ENCODE results near the gene KRTAP16-1.

KRTAP16-1 gene

DNA sequence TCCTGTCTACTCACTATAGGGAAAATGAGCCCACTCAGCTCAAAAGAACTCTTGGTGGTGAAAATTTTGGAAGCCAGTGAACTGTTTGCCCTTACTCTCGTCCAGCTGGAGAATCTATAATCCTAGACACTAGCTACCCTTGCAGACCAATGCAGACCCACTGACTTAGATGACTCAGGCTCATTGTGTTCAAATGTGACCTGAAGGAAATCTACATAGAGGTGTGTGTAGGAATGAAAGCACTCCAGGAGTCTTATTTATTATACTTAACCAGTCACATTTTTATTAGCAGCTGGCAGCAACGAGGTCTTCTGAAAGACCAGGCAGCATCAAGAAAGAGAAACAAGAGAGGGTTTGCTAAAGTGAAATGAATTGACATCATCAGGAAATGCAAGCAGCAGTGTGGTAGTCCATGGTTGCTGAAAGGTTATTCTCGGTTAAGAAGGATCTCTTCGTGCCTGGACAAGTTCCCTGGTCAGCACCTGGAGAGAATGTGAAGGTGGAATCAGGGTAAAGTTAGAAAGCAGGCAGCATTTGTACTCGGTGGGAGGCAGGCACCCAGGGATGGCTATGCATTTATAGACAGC is 7.8 kb downstream of the KRTAP16-1 start:
- H3K9ac ChIP-seq (ENCODE audit: low read depth, low read length, poor library complexity, severe bottlenecking): no peak overlapping the region
- no peak overlapping the region for H3K4me3 ChIP-seq (ENCODE audit: low read length, poor library complexity, severe bottlenecking)
- no peaks in the 10 kb centered on the region for H3K79me2 ChIP-seq (ENCODE audit: insufficient read depth, low read length)
- H2AFZ ChIP-seq (ENCODE audit: low read length): peak overlapping the region; percentile 67
- H3K9me3 ChIP-seq (ENCODE audit: insufficient read depth, low read depth, low read length): no peaks in the 10 kb centered on the region
- H3K4me2 ChIP-seq (ENCODE audit: low read depth, low read length, poor library complexity, severe bottlenecking): no peak overlapping the region
- no peaks in the 10 kb centered on the region for H3K36me3 ChIP-seq (ENCODE audit: insufficient read depth, low read length)
- peaks cover 9% of the 10 kb centered on the region for H3K4me1 ChIP-seq (ENCODE audit: insufficient read depth, low read length, poor library complexity, severe bottlenecking)
- no peaks in the 10 kb centered on the region for H3K9me2 ChIP-seq (replicated peaks; ENCODE audit: low read depth, low read length)
- no peaks in the 10 kb centered on the region for H3F3A ChIP-seq (ENCODE audit: low read depth)
- TF ChIP-seq EZH2phosphoT487 (IDR thresholded peaks at IDR 0.05; ENCODE audit: borderline replicate concordance): no peak
- TF ChIP-seq, protein P1, sequence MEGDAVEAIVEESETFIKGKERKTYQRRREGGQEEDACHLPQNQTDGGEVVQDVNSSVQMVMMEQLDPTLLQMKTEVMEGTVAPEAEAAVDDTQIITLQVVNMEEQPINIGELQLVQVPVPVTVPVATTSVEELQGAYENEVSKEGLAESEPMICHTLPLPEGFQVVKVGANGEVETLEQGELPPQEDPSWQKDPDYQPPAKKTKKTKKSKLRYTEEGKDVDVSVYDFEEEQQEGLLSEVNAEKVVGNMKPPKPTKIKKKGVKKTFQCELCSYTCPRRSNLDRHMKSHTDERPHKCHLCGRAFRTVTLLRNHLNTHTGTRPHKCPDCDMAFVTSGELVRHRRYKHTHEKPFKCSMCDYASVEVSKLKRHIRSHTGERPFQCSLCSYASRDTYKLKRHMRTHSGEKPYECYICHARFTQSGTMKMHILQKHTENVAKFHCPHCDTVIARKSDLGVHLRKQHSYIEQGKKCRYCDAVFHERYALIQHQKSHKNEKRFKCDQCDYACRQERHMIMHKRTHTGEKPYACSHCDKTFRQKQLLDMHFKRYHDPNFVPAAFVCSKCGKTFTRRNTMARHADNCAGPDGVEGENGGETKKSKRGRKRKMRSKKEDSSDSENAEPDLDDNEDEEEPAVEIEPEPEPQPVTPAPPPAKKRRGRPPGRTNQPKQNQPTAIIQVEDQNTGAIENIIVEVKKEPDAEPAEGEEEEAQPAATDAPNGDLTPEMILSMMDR (conservative IDR thresholded peaks at IDR 0.05; ENCODE audit: low read length): no peak
- H3K27me3 ChIP-seq (ENCODE audit: insufficient read depth, low read length, poor library complexity, severe bottlenecking): no peaks in the 10 kb centered on the region
- no peaks in the 10 kb centered on the region for H4K20me1 ChIP-seq (ENCODE audit: insufficient read depth, low read length, poor library complexity, severe bottlenecking)

- no peaks in the 10 kb centered on the region for H3K9me3 ChIP-seq (ENCODE audit: insufficient read depth, low read depth, low read length)
- no peaks in the 10 kb centered on the region for H3K36me3 ChIP-seq (ENCODE audit: insufficient read depth, low read length)
- no peaks in the 10 kb centered on the region for H3K27me3 ChIP-seq (ENCODE audit: insufficient read depth, low read length, poor library complexity, severe bottlenecking)
- no peak overlapping the region for H3K4me2 ChIP-seq (ENCODE audit: low read depth, low read length, poor library complexity, severe bottlenecking)
- H4K20me1 ChIP-seq (ENCODE audit: insufficient read depth, low read length, poor library complexity, severe bottlenecking): no peaks in the 10 kb centered on the region
- H3K9ac ChIP-seq (ENCODE audit: low read depth, low read length, poor library complexity, severe bottlenecking): no peak overlapping the region
- H3K79me2 ChIP-seq (ENCODE audit: insufficient read depth, low read length): no peaks in the 10 kb centered on the region
- peaks cover 7% of the 10 kb centered on the region for H3K4me1 ChIP-seq (ENCODE audit: insufficient read depth, low read length, poor library complexity, severe bottlenecking)
- no peaks in the 10 kb centered on the region for H3F3A ChIP-seq (ENCODE audit: low read depth)
- no peak overlapping the region for H3K4me3 ChIP-seq (ENCODE audit: low read length, poor library complexity, severe bottlenecking)
- no peak for TF ChIP-seq EZH2phosphoT487 (IDR thresholded peaks at IDR 0.05; ENCODE audit: borderline replicate concordance)
- TF ChIP-seq, protein P1 (conservative IDR thresholded peaks at IDR 0.05; ENCODE audit: low read length): no peak
- no peak overlapping the region for H2AFZ ChIP-seq (ENCODE audit: low read length)
- no peaks in the 10 kb centered on the region for H3K9me2 ChIP-seq (replicated peaks; ENCODE audit: low read depth, low read length)
These were observed 10.5 kb downstream of the KRTAP16-1 start for GRCh38 chr17:41298458-41299135.

DNA sequence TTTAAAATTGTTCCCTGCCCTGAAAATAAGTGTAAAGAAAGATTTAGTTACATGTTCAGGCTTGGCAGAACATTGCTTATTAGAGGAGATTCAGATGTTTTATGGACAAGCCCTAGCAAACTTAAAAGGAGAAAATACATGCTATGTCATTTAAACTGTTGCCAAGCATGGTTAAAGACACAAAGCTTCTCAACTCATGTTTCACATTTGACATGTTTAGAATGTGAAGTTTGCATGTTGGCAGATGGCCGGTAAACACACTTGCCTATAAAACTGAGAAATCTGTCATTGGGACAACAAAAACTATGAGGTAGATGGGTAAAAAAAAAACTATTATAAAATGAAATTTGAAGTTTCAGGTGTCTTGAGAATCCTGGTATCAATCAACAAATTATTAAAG is 12.3 kb downstream of the KRTAP16-1 start:
- Histone ChIP-seq H3K9ac (ENCODE audit: low read depth, low read length, poor library complexity, severe bottlenecking) (no peak overlapping the region), H3K4me1 (ENCODE audit: insufficient read depth, low read length, poor library complexity, severe bottlenecking) (peaks cover 7% of the 10 kb centered on the region), H4K20me1 (ENCODE audit: insufficient read depth, low read length, poor library complexity, severe bottlenecking) (no peaks in the 10 kb centered on the region), H2AFZ (ENCODE audit: low read length) (no peak overlapping the region), H3K79me2 (ENCODE audit: insufficient read depth, low read length) (no peaks in the 10 kb centered on the region), H3K36me3 (ENCODE audit: insufficient read depth, low read length) (no peaks in the 10 kb centered on the region), H3K27me3 (ENCODE audit: insufficient read depth, low read length, poor library complexity, severe bottlenecking) (no peaks in the 10 kb centered on the region), H3K4me2 (ENCODE audit: low read depth, low read length, poor library complexity, severe bottlenecking) (no peak overlapping the region), H3F3A (ENCODE audit: low read depth) (no peaks in the 10 kb centered on the region), H3K9me2 (replicated peaks; ENCODE audit: low read depth, low read length) (no peaks in the 10 kb centered on the region), H3K4me3 (ENCODE audit: low read length, poor library complexity, severe bottlenecking) (no peak overlapping the region), H3K9me3 (ENCODE audit: insufficient read depth, low read depth, low read length) (no peaks in the 10 kb centered on the region)
- no peak for TF ChIP-seq EZH2phosphoT487 (IDR thresholded peaks at IDR 0.05; ENCODE audit: borderline replicate concordance)
- TF ChIP-seq, protein P1 (conservative IDR thresholded peaks at IDR 0.05; ENCODE audit: low read length): no peak

Measured in Loucy (cell line).